GM19455 (cell line): ENCODE results near the gene SERTAD3.
"Not testable (repeated sequence)": the region's sequence is repeated elsewhere in the genome, so short reads cannot be mapped to it uniquely, and the experiment has no call there.

Source experiments
- ATAC-seq: cut with Tn5 transposase; IDR thresholded peaks from one replicate; pipeline ENCODE4 v1.9.1; 2021; ENCODE audit not compliant: unreplicated experiment

The SERTAD3 gene

DNA sequence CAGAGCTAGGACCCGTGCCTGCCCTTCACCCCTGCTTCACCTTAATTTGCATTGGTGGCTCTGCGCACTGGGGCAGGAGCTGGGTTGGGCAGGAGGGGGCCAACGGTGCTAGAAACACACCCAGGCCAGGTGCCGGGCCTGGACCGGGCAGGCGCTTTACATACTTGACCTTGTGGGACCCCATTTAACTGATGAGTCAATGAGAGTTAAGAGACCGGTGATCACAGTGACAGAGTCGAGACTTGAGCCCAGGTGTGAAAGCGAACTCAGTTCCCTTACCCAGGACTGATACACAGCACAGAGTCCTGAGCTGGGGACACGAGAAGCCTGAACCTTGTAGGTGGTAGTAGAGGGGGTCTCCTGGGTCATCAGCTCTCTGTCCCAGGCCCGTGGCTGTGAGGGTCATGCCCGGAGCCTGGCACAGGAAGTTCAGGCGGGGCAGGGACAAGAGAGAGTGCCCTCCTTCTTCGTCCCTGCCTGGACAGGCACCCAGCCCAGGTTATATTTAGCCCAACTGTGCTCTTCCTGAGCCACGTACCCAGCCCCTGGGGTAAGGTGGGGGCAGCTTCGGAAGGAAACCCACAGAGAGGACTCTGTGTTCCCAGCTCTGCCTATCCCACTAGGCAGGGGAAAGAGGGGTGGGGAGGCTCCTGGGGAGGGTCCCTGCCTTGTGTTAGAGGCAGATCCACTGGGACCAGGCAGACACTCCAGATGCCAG is 32.9 kb downstream of the SERTAD3 start:
- no peak for ATAC-seq

DNA sequence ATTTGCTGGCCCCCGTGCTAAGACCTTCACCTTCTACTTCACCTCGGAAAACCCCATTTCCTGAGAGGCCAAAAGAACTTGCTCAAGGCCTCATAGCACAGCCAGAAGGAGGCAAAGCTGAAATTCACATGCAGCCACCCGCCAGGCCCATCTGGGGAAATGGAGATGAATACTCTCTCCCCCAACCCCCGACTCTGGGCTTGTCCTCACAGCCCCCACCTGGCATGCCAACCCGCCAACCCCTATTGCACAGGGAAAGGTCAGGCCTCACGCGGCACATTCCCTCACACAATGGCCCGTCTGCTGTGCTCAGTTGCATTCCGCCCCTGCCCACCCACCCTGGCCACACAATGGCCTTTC is 34.1 kb downstream of the SERTAD3 start:
- no peak for ATAC-seq

DNA sequence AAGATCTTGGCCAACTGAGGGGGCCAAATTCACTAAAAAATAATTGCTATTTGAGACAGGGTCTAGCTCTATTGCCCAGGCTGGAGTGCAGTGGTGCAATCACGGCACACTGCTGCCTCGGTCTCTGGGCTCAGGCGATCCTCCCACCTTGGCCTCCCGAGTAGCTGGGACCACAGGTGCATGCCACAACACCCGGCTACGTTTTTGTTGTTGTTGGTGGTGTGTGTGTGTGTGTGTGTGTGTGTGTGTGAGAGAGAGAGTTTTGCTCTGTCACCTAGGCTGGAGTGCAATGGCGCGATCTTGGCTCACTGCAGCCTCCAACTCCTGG is 35.6 kb downstream of the SERTAD3 start:
- not testable (repeated sequence) for ATAC-seq

DNA sequence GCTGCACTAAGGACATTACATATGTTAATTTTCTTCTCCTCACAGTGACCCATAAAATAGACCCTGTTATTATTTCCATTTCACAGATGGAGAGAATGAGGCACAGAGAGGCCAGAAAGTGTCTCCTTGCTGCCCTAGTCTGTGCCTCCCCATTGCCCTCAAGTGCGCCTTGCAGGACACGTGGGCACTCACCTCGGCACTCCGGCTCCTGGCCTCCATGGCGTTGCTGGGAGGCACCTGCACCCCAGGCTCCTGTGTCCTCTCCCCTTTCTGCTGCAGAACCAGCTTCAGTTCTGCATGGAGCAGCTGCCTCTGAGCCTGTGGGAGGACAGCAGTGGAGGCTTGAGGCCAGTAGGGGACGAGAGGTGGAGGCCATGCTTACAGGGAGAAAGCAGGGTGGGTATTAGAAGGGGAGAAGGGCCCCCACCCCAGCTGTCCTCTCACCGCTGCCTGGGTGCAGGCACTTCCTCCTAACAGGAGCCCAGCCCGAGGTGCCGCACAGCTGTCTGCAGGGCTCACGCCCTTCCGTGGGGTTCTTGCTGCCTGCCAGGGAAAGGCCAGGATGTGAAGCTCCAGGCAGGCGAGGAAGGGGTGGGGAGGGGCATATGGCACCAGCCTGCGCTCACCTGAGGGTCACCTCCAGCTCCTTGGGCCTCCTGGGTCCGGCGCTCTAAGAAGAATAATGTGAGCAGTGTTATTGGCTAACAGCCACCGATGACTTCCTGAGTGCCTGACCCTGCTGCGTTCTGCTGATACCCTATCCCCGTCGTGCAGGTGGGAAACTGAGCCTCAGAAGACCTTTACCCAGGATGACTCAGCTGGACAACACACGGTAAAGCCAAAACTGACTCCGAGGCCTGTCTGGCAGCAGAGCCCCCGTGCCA is 36.2 kb downstream of the SERTAD3 start:
- no peak for ATAC-seq

DNA sequence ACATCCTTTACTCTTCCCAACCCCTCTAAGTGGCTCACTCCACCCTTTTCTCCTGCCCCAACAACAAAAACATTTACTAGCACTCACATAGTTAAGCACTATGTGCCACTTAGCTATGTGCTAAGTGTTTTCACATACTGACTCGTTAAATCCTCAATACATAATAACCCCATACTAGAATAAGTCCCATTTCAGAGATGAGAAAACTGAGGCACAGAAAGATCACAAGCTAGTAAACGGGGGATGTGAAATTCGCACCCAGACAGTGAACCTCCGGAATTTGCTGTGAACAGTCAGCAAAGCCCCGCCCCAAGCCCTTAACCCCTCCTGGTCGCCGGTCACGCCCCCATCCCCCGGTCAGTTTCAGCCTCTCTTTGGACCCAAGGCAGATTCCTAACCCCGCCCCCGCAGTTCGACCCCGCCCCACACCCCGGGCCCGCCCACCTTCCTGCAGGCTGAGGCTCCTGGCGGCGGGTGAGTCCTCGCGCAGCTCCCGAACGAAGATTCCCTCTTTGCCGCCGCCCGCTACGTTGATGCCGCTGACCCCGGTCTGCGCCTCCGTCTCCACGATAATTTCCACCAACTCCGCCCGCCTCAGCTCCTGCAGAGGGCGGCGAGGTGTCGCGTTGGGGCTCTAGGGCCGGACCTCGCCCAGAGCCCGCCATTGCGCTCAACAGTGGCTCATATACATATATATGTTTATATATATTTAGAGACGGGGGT is 40.7 kb downstream of the SERTAD3 start:
- peak; percentile 71 for ATAC-seq

DNA sequence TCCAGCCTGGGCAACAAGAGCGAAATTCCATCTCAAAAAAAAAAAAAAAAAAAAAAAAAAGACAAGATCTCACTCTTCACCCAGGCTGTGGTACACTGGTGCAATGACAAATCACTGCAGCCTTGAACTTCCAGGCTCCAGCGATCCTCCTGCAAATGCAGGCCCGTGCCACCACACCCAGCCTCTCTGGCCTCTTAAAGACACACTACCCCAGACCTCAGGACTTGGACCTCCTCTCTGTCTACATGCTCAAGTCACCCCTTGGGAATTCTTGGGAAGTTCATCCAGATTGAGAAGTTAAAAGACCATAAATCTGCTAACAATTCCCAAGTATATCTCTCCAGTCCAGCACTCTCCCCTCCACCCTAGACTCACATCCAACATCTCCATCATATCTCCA is 43.6 kb downstream of the SERTAD3 start:
- no peak for ATAC-seq

DNA sequence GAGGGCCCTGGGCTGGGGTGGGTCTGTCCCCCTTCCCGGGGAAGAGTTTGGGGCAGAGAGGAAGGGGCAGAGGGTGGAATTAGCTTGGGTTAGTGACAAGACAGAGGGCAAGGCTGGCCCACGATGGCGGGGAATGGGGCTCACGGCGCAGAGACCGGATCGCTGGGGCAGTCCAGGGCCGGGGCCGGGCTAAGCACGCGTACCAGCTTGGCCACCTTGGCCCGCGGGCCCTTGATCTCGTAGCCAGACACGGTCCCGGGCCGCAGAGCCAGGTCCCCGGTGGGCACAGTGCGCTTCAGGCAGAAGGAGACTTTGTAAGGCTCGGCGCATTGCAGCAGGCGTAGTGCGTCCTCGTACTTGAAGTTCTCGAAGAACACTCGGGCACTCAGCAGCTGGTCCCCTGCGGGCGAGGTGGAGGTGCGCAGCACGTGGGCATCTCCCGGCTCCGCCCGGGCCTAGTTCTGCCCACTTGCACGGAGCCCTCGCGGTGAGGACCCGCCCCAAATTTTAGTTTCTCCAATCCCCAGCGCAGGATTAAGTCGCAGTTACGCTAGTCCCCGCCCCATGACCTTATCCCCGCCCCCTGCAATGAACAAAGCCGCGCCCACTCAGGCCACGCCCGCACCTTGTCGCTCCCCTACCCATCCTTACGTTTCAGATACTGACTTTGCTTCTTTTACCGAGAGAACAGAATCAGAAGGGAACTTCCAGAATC is 45.6 kb downstream of the SERTAD3 start:
- no peak for ATAC-seq

DNA sequence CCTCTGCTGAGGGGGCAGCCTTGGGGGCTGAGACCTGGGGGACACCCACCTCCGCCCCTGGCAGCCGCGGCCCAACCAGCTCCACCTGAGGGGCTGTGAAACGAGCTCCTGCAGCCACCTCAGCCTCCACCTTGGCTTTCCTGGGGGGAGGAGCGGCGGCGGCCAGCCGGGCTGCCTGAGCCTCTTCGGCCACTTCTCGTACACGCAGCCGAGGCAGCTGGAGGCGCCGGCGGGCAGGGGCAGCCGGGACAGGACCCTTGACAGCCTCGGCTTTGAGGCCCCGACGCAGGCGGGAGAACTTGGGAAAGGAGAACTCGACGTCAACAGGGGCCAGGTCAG is 46.6 kb downstream of the SERTAD3 start:
- no peak for ATAC-seq

DNA sequence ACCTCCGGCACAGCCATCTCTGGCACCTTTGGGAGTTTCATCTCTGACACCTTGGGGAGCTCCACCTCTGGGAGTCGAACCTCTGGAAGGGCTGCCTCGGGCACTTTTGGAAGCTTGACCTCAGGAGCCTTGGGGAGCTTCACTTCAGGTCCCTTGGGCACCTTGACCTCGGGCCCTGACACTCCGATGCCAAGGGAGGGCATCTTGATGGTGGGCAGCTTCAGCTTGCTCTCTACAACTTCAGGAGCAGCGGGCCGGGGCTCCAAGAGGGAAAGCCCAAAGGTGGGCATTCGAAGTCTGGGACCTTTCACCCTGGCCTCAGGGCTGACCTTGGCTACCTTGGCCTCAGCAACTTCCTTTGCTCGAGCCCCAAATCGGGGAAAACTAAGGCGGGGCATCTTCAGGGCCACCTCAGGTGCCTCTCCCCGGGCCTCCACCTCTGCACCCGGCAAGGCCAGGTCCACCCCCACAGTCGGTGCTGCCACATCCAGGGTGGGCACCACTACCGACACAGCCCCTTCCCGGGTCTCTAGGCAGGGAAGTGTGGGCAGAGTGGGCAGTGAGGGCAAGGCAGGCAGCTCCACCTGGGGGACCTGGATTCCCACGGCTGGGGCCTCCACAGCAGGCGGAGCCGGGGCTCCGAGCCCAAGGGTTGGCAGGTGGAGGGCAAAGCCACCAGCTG is 47.1 kb downstream of the SERTAD3 start:
- no peak for ATAC-seq

DNA sequence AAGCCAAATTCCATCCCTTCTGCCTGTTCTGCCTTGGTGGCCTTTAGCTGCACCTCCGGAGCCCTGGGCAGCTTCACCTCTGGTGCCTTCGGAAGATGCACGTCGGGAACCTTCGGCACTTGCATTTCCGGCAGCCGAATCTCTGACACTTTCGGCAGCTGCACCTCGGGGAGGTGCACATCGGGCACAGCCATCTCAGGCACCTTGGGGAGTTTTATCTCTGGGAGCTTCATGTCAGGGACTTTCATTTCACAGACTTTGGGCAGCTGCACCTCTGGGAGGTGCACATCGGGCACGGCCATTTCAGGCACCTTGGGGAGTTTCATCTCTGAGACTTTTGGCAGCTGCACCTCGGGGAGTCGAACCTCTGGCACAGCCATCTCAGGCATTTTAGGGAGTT is 48.2 kb downstream of the SERTAD3 start:
- ATAC-seq, result no peak

DNA sequence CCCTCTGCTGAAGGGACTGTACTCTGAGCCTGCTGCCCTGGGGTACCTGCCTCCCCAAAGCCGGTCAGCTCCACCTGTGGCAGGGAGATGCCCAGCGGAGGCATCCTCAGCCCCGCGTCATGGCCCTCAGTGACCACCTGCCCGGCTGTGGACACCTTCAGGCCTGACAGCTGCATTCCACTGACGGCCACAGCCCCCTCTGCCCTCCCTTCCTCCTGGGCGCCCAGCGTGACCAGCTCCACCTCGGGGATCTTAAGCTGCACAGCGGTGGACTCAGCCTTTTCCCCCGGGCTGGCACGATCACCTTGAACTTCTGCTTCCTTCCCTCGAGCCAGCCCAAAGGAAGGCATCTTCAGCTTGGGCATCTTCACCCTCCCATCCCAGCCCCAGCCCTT is 49.3 kb downstream of the SERTAD3 start:
- ATAC-seq, result no peak

DNA sequence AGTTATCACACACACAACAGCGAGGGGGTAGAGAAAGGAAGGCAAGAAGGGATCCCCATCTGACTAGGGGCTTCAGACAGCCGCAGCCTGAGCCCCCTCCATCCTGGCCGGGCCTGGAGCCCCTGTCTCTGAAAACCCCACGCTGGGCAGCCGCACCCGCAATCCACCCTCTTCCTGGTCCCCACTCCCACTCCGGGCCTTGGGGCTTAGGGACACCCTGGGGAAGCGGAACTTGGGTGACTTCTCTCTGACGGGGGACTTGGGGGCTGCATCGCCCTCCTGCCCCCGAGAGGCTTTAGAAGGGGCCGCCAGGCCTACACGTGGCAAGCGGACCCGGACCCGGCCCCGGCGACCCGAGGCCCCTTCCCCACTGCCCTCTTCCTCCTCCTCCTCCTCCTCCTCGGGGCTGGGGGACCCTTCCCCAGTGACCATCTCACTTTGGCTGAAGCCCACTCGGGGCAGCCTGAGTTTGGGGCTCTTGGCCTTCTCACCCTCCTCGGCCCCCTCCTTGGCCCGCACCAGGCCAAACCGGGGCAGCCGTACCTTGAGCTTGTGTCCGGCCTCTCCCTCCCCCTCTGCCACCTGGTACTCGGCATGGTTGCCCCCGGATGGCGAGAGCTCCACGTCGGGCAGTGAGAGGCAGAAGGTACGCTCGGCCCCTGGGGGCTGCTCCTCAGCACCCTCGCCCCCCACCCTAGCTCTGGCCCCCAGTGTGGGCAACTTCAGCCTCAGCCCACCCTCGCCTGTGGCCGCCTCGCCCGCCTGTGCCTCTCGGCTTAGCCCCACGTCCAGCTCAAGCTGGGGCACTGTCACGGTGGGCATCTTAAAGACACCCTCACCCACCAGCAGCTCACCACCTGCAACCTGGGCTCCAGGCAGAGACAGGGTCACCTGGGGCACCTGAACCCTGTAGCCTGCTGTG is 50.0 kb downstream of the SERTAD3 start:
- ATAC-seq, result no peak

DNA sequence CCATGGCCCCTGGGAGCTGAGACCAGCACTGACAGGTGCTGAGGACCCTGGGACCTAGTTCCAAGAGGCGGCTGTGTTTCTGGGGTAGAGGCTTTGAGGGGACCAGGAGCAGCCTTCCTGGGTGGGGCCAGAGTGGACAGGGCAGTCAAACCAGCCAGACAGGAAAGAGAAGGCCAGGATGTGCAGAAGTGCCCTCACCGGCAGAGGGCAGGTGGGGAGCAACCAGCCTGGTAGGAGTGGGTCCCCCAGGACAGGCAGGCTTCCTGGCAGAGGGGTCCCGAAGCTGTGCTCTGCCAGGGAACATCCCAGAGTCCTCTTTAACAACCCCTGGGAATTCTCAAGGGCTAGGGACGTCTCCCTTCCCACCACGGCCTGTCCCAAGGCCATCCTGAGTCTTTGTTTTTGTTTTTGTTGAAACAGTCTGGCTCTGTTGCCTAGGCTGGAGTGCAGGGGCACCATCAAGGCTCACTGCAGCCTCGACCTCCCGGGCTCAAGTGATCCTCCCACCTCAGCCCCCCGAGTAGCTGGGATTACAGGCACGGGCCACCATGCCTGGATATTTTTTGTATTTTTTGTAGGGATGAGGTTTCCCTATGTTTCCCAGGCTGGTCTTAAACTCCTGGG is 51.1 kb downstream of the SERTAD3 start:
- no peak for ATAC-seq

DNA sequence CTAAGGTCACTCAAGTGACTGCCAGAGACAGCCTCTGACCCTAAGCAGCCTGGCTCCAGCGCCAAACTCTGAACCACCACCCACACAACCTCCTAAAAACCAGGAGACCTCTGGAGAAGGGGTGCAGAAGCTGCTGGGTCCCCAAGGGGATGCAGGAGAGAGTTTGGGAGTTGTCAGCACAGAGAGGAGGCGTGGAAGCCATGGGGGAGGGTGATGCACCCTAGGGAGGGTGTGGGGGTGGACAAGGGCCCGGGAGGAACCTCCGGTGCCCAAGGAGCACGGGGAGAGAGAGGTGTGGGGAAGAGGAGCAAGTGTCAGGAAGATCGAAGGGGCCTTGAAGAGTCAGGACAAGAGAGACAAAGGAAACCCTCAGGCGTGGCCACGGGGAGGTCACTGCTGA is 52.0 kb downstream of the SERTAD3 start:
- no peak for ATAC-seq
